Adrenal gland (tissue), 12 donors: Measurements from ENCODE around the gene KRTAP2-2. TPM values are rescaled to one million over a fixed set of nuclear protein-coding genes. Genes with fewer than 3 reads are reported as not detected.
"Not testable (repeated sequence)": the region's sequence is repeated elsewhere in the genome, so short reads cannot be mapped to it uniquely, and the experiment has no call there.

Experiments used
- DNase-seq, 7 donors: peaks; one replicate each; pipeline ENCODE4 v3.0.0-alpha.2; 2019 to 2020
- H3K27ac ChIP-seq, 5 donors: fragments of 200-600 bp; sonication (generic) in 4 of 5; 1 replicate in 3 of 5; 2 replicates in 2 of 5; pipeline versions ENCODE4 v1.5.1 to v1.8.0; 2016 to 2020; ENCODE audit warnings: mild to moderate bottlenecking in 1 of 5
- H3K27me3 ChIP-seq: fragments of 200-600 bp; 2 replicates; pipeline ENCODE4 v1.8.0; 2021
- H3K36me3 ChIP-seq, 2 donors: fragments of 200-600 bp; replicated peaks in 1 of 2; 1 replicate in 1 of 2; 2 replicates in 1 of 2; pipeline versions ENCODE4 v1.5.1 to v1.8.0; 2018 to 2022
- H3K4me1 ChIP-seq, 2 donors: fragments of 200-600 bp; replicated peaks in 1 of 2; 1 replicate in 1 of 2; 2 replicates in 1 of 2; pipeline versions ENCODE4 v1.5.1 to v1.8.0; 2018 to 2021
- H3K4me3 ChIP-seq, 4 donors: fragments of 200-600 bp; sonication (generic) in 3 of 4; one replicate each; pipeline ENCODE4 v1.5.1; 2016 to 2018
- H3K9me3 ChIP-seq, 3 donors: fragments of 200-600 bp; sonication (generic) in 1 of 3; replicated peaks in 1 of 3; 1 replicate in 2 of 3; 2 replicates in 1 of 3; pipeline versions ENCODE4 v1.5.1 to v1.8.0; 2016 to 2021
- POLR2A ChIP-seq, 2 donors: fragments of 450-650 bp; IDR thresholded peaks; one replicate each; pipeline ENCODE4 v1.6.1; 2017; ENCODE audit warnings: antibody characterized with exemption in 2 of 2, mild to moderate bottlenecking in 2 of 2, moderate library complexity in 1 of 2
- WGBS, 4 donors: extraction: QIAGEN DNeasy Blood & Tissue Kit in 2 of 4; methylation state at CpG; one replicate each; pipeline versions ENCODE4 v1.1.5 to v1.1.7; 2013 to 2017; 5-methylcytosine and 5-hydroxymethylcytosine counted together
- intact Hi-C, 2 donors: fragments of 100-400 bp; cut with DNase I; formaldehyde crosslinking; loops; one replicate each; pipeline versions ENCODE4 v1.14.1 to v1.15.0; 2022 to 2023
- polyA plus RNA-seq, 3 donors: library from polyadenylated mRNA; stranded (reverse); fragments of 200-250 nt in 2 of 3; fragments of 350-450 nt in 1 of 3; fragmentation: Illumina TruSeq in 1 of 3; extraction: RNeasy Lipid Tissue Mini Kit (QIAGEN cat#74804) in 1 of 3; gene quantifications; one replicate each; pipeline ENCODE4 v1.2.3, GENCODE V29; 2013 to 2014
- total RNA-seq, 9 donors: library from RNA; depleted of rRNA in 4 of 9; stranded (reverse); fragments of >200 nt in 4 of 9; fragments of 120-200 nt in 1 of 9; fragmentation: NEBNext Ultra II Directional in 1 of 9; extraction: Animal tissue kit (Norgen Biotek cat#: 25700) in 1 of 9; gene quantifications; one replicate each; pipeline versions ENCODE4 v1.1.0 to v1.2.4, GENCODE V29; 2013 to 2023
- TF ChIP-seq, protein P1 (sequence below), 6 experiments: fragments of 450-650 bp in 4 of 6; fragments of 200-600 bp in 2 of 6; sonication (generic) in 1 of 6; IDR thresholded peaks; 1 replicate in 5 of 6; 2 replicates in 1 of 6; pipeline versions ENCODE4 v1.5.1 to v1.8.0; 2016 to 2021; ENCODE audit warnings: antibody characterized with exemption in 6 of 6, mild to moderate bottlenecking in 2 of 6, moderate library complexity in 1 of 6
- donor health status: healthy with polysubstance abuse.
- donor health status: Bipolar disorder and iron deficiency.
- donor health status: DM: yes; HTN: yes; CAD: no.
- donor health status: DM: no; HTN: no; CAD: no.
- donor health status: DM: no; HTN: no; CAD: no.
- donor health status: DM: yes; HTN: yes; CAD: no.

The KRTAP2-2 gene
- total and polyA plus RNA-seq, 12 donors: not detected

DNA sequence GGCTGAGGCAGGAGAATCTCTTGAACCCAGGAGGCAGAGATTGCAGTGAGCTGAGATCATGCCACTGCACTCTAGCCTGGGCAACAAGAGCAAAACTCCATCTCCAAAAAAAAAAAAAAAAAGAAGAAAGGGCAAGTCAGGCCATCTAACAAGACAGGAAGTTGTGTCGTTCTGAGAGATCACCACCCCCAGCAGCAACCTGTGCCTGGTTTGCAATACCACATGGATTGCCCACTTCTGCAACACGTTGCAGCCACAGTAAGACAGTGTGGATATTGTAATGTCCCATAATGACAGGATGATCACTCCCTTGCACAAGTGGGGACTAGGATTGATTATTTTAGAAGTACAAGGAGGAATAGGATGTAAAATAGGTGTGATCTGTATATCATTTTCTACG is 14.0 kb upstream of the KRTAP2-2 start:
- TF ChIP-seq POLR2A (IDR thresholded peaks at IDR 0.05): no peak
- TF ChIP-seq, protein P1, sequence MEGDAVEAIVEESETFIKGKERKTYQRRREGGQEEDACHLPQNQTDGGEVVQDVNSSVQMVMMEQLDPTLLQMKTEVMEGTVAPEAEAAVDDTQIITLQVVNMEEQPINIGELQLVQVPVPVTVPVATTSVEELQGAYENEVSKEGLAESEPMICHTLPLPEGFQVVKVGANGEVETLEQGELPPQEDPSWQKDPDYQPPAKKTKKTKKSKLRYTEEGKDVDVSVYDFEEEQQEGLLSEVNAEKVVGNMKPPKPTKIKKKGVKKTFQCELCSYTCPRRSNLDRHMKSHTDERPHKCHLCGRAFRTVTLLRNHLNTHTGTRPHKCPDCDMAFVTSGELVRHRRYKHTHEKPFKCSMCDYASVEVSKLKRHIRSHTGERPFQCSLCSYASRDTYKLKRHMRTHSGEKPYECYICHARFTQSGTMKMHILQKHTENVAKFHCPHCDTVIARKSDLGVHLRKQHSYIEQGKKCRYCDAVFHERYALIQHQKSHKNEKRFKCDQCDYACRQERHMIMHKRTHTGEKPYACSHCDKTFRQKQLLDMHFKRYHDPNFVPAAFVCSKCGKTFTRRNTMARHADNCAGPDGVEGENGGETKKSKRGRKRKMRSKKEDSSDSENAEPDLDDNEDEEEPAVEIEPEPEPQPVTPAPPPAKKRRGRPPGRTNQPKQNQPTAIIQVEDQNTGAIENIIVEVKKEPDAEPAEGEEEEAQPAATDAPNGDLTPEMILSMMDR (IDR thresholded peaks at IDR 0.05): no peak
- Histone ChIP-seq H3K27me3 (no peaks in the 10 kb centered on the region), H3K4me3 (no peak overlapping the region), H3K4me1 (no peaks in the 10 kb centered on the region), H3K36me3 (no peaks in the 10 kb centered on the region), H3K9me3 (no peaks in the 10 kb centered on the region), H3K27ac (no peak overlapping the region)
- DNase-seq: no peak
- intact Hi-C loops: no loop called here
- 70 to 85% (median 78%) methylated on average over 3 of the region's 3 CpGs for WGBS, 4 donors

GRCh38 chr17:41067281-41067680 is 12.3 kb upstream of the KRTAP2-2 start:
- intact Hi-C loops: no loop called here
- no peak overlapping the region for H3K4me3 ChIP-seq
- no peak overlapping the region for H3K27ac ChIP-seq
- H3K4me1 ChIP-seq: no peaks in the 10 kb centered on the region
- no peak for DNase-seq
- no peaks in the 10 kb centered on the region for H3K36me3 ChIP-seq
- H3K9me3 ChIP-seq: no peaks in the 10 kb centered on the region
- H3K27me3 ChIP-seq: no peaks in the 10 kb centered on the region
- no peak for TF ChIP-seq POLR2A (IDR thresholded peaks at IDR 0.05)
- TF ChIP-seq, protein P1 (IDR thresholded peaks at IDR 0.05): no peak

GRCh38 chr17:41065829-41066624 is 11.0 kb upstream of the KRTAP2-2 start, which contains the start of gene KRTAP2-4:
TSS of gene KRTAP2-4 (minus strand) at chr17:41065879. CDS start at chr17:41065845, 34 bp downstream.
- H3K36me3 ChIP-seq: no peaks in the 10 kb centered on the region
- H3K4me3 ChIP-seq: no peak within 1 kb of the TSS
- intact Hi-C loops: no loop called here
- no peaks in the 10 kb centered on the region for H3K27me3 ChIP-seq
- H3K27ac ChIP-seq: no peak within 1 kb of the TSS
- no peak for DNase-seq
- H3K4me1 ChIP-seq: no peaks in the 10 kb centered on the region
- no peak for TF ChIP-seq POLR2A (IDR thresholded peaks at IDR 0.05)
- TF ChIP-seq, protein P1 (IDR thresholded peaks at IDR 0.05): no peak
- WGBS, 4 donors: 86 to 94% (median 88%) methylated on average over 5 to 6 of the region's 6 CpGs
- H3K9me3 ChIP-seq: no peaks in the 10 kb centered on the region

- 66 to 88% (median 72%) methylated on average over 7 of the region's 16 CpGs for WGBS, 4 donors
- intact Hi-C loops, H3K27me3 ChIP-seq, DNase-seq, H3K9me3 ChIP-seq, H3K4me3 ChIP-seq, H3K27ac ChIP-seq, H3K36me3 ChIP-seq, H3K4me1 ChIP-seq: not testable (repeated sequence)
Observed at GRCh38 chr17:41065016-41065689, 10.1 kb upstream of the KRTAP2-2 start.
